WTC11 (cell line): ENCODE results near the gene ARMC10. TPM values are rescaled to one million over a fixed set of nuclear protein-coding genes. Genes with fewer than 3 reads are reported as not detected.
"Not testable (repeated sequence)": the region's sequence is repeated elsewhere in the genome, so short reads cannot be mapped to it uniquely, and the experiment has no call there.

Experiments
- ATAC-seq: fragments of 200-7000 bp; cut with Tn5 transposase; 2 replicates; pipeline ENCODE4 v1.10.0; 2021; ENCODE audit warnings: mild to moderate bottlenecking, moderate library complexity
- CTCF ChIA-PET: fragments of 300-600 bp; sonication (Branson Sonifier 250); formaldehyde crosslinking; loops from one replicate; lab custom pipeline; 2021; ENCODE audit warnings: antibody characterized with exemption; lab: Charles Lee
- POLR2A ChIA-PET: fragments of 350-600 bp; sonication (Branson Sonifier 250); formaldehyde crosslinking; loops from one replicate; lab custom pipeline; 2021; ENCODE audit warnings: antibody characterized with exemption; lab: Charles Lee
- DNase-seq: peaks from one replicate; pipeline ENCODE4 v3.0.0; 2021; ENCODE audit warnings: low spot score
- H3K27ac Mint-ChIP-seq: 2 replicates; pipeline ENCODE4 v1.8.0; 2021; ENCODE audit warnings: mixed read lengths
- H3K27me3 Mint-ChIP-seq: 2 replicates; pipeline ENCODE4 v1.8.0; 2021; ENCODE audit warnings: low read depth, mild to moderate bottlenecking, moderate library complexity, mixed read lengths
- H3K36me3 Mint-ChIP-seq: 2 replicates; pipeline ENCODE4 v1.8.0; 2021; ENCODE audit warnings: mixed read lengths
- H3K4me1 Mint-ChIP-seq: 2 replicates; pipeline ENCODE4 v1.8.0; 2022; ENCODE audit warnings: mixed read lengths
- H3K4me3 Mint-ChIP-seq: 2 replicates; pipeline ENCODE4 v1.8.0; 2021; ENCODE audit warnings: mild to moderate bottlenecking, moderate library complexity, mixed read lengths
- H3K9me3 Mint-ChIP-seq: 2 replicates; pipeline ENCODE4 v1.8.0; 2021; ENCODE audit warnings: mixed read lengths
- CREB1 ChIP-seq: sonication (generic); formaldehyde crosslinking; IDR thresholded peaks from 2 replicates; pipeline ENCODE4 v1.8.0; 2023; ENCODE audit warnings: mild to moderate bottlenecking, missing genetic modification reagents
- ETV6 ChIP-seq: sonication (generic); formaldehyde crosslinking; IDR thresholded peaks from 2 replicates; pipeline ENCODE4 v1.8.1; 2022; ENCODE audit warnings: mild to moderate bottlenecking, missing genetic modification reagents
- FOXK1 ChIP-seq: sonication (generic); formaldehyde crosslinking; IDR thresholded peaks from 2 replicates; pipeline ENCODE4 v1.8.0; 2022; ENCODE audit warnings: mild to moderate bottlenecking, moderate library complexity, missing genetic modification reagents
- FOXP1 ChIP-seq: sonication (generic); formaldehyde crosslinking; IDR thresholded peaks from 2 replicates; pipeline ENCODE4 v1.8.0; 2022; ENCODE audit warnings: missing genetic modification reagents, mild to moderate bottlenecking, moderate library complexity, borderline replicate concordance
- GTF2I ChIP-seq: fragments of 250-450 bp; sonication (Bioruptor Pico); conservative IDR thresholded peaks from 2 replicates; pipeline ENCODE4 v1.4.0; 2021; ENCODE audit warnings: mild to moderate bottlenecking
- JAZF1 ChIP-seq: fragments of 250-450 bp; sonication (Bioruptor Pico); IDR thresholded peaks from 2 replicates; pipeline ENCODE4 v1.9.0; 2021; ENCODE audit warnings: moderate library complexity, mild to moderate bottlenecking, inconsistent platforms
- JUN ChIP-seq: sonication (generic); formaldehyde crosslinking; IDR thresholded peaks from 2 replicates; pipeline ENCODE4 v1.8.0; 2023; ENCODE audit warnings: mild to moderate bottlenecking, missing genetic modification reagents
- MYBL2 ChIP-seq: sonication (generic); formaldehyde crosslinking; IDR thresholded peaks from 2 replicates; pipeline ENCODE4 v1.8.1; 2023; ENCODE audit warnings: mild to moderate bottlenecking, moderate library complexity, missing genetic modification reagents
- NR3C1 ChIP-seq: sonication (generic); formaldehyde crosslinking; conservative IDR thresholded peaks from 2 replicates; pipeline ENCODE4 v1.8.1; 2023; ENCODE audit warnings: low read depth, mild to moderate bottlenecking, missing genetic modification reagents
- SOX15 ChIP-seq: fragments of 250-450 bp; sonication (Bioruptor Pico); IDR thresholded peaks from 2 replicates; pipeline ENCODE4 v1.9.0; 2021; ENCODE audit warnings: mild to moderate bottlenecking
- ZNF121 ChIP-seq: sonication (generic); formaldehyde crosslinking; IDR thresholded peaks from 2 replicates; pipeline ENCODE4 v1.8.0; 2023; ENCODE audit warnings: missing genetic modification reagents
- ZNF263 ChIP-seq: sonication (generic); formaldehyde crosslinking; IDR thresholded peaks from 2 replicates; pipeline ENCODE4 v1.8.1; 2022; ENCODE audit warnings: low read depth, mild to moderate bottlenecking, moderate library complexity, missing genetic modification reagents
- total RNA-seq: library from RNA; stranded (reverse); gene quantifications from 3 replicates; pipeline ENCODE4 v1.2.3, GENCODE V29; 2021
- TF ChIP-seq, protein P1 (sequence below): sonication (generic); formaldehyde crosslinking; IDR thresholded peaks from 2 replicates; pipeline ENCODE4 v1.8.0; 2023; ENCODE audit warnings: mild to moderate bottlenecking, missing genetic modification reagents
- TF ChIP-seq, protein P2 (sequence below): sonication (generic); formaldehyde crosslinking; IDR thresholded peaks from 2 replicates; pipeline ENCODE4 v1.8.1; 2022; ENCODE audit warnings: mild to moderate bottlenecking, moderate library complexity, missing genetic modification reagents
- TF ChIP-seq, protein P3 (sequence below): fragments of 250-450 bp; sonication (Bioruptor Pico); IDR thresholded peaks from 2 replicates; pipeline ENCODE4 v2.1.2; 2022; ENCODE audit warnings: mild to moderate bottlenecking, moderate library complexity
- TF ChIP-seq, protein P4 (sequence below): fragments of 250-450 bp; sonication (Bioruptor Pico); IDR thresholded peaks from 2 replicates; pipeline ENCODE4 v1.8.0; 2021; ENCODE audit warnings: mild to moderate bottlenecking
- TF ChIP-seq, protein P5 (sequence below): sonication (generic); formaldehyde crosslinking; IDR thresholded peaks from 2 replicates; pipeline ENCODE4 v1.8.0; 2023; ENCODE audit warnings: missing genetic modification reagents, mild to moderate bottlenecking, borderline replicate concordance
- TF ChIP-seq, protein P6 (sequence below): sonication (generic); formaldehyde crosslinking; IDR thresholded peaks from 2 replicates; pipeline ENCODE4 v1.8.0; 2022; ENCODE audit warnings: mild to moderate bottlenecking, missing genetic modification reagents

Gene ARMC10
- total RNA-seq, 1 experiment from 2014 or later, result 35.4 TPM

DNA sequence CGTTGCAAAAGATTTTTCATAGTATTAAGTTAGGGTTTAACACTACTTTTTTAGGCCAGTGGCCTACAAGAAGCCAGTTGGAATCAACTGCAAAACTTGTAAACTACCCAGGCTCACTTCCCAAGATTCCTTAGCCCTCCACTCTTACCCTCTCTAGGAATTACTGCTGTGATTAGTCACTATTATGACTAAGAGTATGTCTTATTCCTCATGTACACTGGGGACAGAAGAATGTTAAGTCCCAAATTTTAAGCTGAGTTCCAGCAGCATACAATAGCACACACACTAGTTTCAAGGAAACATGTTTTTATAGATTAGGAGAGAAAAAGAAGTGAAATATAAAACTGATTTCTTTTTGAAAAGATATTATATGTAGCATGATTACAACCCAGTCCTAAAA, 43.2 kb upstream of the ARMC10 start:
- Mint-ChIP-seq H3K4me1 (no peaks in the 10 kb centered on the region), H3K27me3 (no peaks in the 10 kb centered on the region), H3K36me3 (peaks cover 7% of the 10 kb centered on the region), H3K9me3 (peaks cover 13% of the 10 kb centered on the region), H3K4me3 (no peak overlapping the region), H3K27ac (no peak overlapping the region)
- POLR2A ChIA-PET, result interaction anchor here (0.6 kb wide), 1 partner anchor 37 kb away, joined by 4 read pairs; no protein-coding TSS in a partner anchor
- ATAC-seq (no peak), DNase-seq (no peak)
- CTCF ChIA-PET, result no interaction called here
- TF ChIP-seq JAZF1 (CRISPR knock-in tag) (no peak), ETV6 (CRISPR knock-in tag) (no peak), ZNF263 (CRISPR knock-in tag) (no peak), NR3C1 (CRISPR knock-in tag) (no peak), FOXK1 (CRISPR knock-in tag) (no peak), MYBL2 (CRISPR knock-in tag) (no peak), SOX15 (CRISPR knock-in tag) (no peak), JUN (CRISPR knock-in tag) (no peak)
- TF ChIP-seq, protein P1, sequence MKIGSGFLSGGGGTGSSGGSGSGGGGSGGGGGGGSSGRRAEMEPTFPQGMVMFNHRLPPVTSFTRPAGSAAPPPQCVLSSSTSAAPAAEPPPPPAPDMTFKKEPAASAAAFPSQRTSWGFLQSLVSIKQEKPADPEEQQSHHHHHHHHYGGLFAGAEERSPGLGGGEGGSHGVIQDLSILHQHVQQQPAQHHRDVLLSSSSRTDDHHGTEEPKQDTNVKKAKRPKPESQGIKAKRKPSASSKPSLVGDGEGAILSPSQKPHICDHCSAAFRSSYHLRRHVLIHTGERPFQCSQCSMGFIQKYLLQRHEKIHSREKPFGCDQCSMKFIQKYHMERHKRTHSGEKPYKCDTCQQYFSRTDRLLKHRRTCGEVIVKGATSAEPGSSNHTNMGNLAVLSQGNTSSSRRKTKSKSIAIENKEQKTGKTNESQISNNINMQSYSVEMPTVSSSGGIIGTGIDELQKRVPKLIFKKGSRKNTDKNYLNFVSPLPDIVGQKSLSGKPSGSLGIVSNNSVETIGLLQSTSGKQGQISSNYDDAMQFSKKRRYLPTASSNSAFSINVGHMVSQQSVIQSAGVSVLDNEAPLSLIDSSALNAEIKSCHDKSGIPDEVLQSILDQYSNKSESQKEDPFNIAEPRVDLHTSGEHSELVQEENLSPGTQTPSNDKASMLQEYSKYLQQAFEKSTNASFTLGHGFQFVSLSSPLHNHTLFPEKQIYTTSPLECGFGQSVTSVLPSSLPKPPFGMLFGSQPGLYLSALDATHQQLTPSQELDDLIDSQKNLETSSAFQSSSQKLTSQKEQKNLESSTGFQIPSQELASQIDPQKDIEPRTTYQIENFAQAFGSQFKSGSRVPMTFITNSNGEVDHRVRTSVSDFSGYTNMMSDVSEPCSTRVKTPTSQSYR (CRISPR knock-in tag), result no peak
- TF ChIP-seq, protein P2, sequence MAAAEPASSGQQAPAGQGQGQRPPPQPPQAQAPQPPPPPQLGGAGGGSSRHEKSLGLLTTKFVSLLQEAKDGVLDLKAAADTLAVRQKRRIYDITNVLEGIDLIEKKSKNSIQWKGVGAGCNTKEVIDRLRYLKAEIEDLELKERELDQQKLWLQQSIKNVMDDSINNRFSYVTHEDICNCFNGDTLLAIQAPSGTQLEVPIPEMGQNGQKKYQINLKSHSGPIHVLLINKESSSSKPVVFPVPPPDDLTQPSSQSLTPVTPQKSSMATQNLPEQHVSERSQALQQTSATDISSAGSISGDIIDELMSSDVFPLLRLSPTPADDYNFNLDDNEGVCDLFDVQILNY (CRISPR knock-in tag), result no peak
- TF ChIP-seq, protein P3, sequence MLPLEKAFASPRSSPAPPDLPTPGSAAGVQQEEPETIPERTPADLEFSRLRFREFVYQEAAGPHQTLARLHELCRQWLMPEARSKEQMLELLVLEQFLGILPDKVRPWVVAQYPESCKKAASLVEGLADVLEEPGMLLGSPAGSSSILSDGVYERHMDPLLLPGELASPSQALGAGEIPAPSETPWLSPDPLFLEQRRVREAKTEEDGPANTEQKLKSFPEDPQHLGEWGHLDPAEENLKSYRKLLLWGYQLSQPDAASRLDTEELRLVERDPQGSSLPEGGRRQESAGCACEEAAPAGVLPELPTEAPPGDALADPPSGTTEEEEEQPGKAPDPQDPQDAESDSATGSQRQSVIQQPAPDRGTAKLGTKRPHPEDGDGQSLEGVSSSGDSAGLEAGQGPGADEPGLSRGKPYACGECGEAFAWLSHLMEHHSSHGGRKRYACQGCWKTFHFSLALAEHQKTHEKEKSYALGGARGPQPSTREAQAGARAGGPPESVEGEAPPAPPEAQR (CRISPR knock-in tag), result no peak

DNA sequence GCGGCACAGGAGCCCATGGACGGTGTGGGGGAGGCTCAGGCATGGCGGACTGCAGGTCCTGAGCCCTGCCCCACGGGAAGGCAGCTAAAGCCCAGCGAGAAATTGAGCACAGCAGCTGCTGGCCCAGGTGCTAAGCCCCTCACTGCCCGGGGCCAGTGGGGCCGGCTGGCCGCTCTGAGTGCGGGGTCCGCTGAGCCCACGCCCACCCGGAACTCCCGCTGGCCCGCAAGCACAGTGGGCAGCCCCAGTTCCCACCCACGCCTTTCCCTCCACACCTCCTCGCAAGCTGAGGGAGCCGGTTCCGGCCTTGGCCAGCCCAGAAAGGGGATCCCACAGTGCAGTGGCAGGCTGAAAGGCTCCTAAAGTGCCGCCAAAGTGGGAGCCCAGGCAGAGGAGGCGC, 40.6 kb upstream of the ARMC10 start:
- H3K4me1 Mint-ChIP-seq, POLR2A ChIA-PET, ATAC-seq, H3K27ac Mint-ChIP-seq, DNase-seq, H3K4me3 Mint-ChIP-seq, CTCF ChIA-PET, H3K36me3 Mint-ChIP-seq, H3K27me3 Mint-ChIP-seq: not testable (repeated sequence)
- peaks cover 19% of the 10 kb centered on the region for H3K9me3 Mint-ChIP-seq

DNA sequence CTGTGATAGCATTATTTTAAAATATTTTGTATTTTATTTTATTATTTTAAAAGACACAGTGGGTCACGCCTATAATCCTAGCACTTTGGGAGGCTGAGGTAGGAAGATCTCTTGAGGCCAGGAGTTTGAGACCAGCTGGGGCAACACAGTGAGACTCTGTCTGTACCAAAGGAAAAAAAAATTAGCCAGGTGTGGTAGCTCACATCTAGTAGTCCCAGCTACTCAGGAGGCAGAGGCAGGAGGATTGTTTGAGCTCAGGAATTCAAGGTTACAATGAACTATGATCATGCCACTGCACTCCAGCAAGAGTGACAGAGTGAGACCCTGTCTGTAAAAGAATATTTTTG, 37.5 kb upstream of the ARMC10 start:
- ATAC-seq, result no peak
- DNase-seq, result no peak
- H3K4me3 Mint-ChIP-seq, result no peak overlapping the region
- H3K9me3 Mint-ChIP-seq, result peaks cover 46% of the 10 kb centered on the region
- CTCF ChIA-PET, result interaction anchor here (1.7 kb wide), 1 partner anchor 25 kb away, joined by 14 read pairs; no protein-coding TSS in a partner anchor
- POLR2A ChIA-PET, result no interaction called here
- H3K27ac Mint-ChIP-seq, result no peak overlapping the region
- H3K4me1 Mint-ChIP-seq, result peaks cover 5% of the 10 kb centered on the region
- peaks cover 28% of the 10 kb centered on the region for H3K36me3 Mint-ChIP-seq
- peaks cover 1% of the 10 kb centered on the region for H3K27me3 Mint-ChIP-seq
- TF ChIP-seq, protein P4, sequence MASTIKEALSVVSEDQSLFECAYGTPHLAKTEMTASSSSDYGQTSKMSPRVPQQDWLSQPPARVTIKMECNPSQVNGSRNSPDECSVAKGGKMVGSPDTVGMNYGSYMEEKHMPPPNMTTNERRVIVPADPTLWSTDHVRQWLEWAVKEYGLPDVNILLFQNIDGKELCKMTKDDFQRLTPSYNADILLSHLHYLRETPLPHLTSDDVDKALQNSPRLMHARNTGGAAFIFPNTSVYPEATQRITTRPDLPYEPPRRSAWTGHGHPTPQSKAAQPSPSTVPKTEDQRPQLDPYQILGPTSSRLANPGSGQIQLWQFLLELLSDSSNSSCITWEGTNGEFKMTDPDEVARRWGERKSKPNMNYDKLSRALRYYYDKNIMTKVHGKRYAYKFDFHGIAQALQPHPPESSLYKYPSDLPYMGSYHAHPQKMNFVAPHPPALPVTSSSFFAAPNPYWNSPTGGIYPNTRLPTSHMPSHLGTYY (CRISPR knock-in tag), result no peak
- TF ChIP-seq, protein P2 (CRISPR knock-in tag), result no peak
- TF ChIP-seq GTF2I (no peak), MYBL2 (CRISPR knock-in tag) (no peak), ZNF121 (no peak), CREB1 (CRISPR knock-in tag) (no peak), FOXP1 (CRISPR knock-in tag) (no peak)
- TF ChIP-seq, protein P5, sequence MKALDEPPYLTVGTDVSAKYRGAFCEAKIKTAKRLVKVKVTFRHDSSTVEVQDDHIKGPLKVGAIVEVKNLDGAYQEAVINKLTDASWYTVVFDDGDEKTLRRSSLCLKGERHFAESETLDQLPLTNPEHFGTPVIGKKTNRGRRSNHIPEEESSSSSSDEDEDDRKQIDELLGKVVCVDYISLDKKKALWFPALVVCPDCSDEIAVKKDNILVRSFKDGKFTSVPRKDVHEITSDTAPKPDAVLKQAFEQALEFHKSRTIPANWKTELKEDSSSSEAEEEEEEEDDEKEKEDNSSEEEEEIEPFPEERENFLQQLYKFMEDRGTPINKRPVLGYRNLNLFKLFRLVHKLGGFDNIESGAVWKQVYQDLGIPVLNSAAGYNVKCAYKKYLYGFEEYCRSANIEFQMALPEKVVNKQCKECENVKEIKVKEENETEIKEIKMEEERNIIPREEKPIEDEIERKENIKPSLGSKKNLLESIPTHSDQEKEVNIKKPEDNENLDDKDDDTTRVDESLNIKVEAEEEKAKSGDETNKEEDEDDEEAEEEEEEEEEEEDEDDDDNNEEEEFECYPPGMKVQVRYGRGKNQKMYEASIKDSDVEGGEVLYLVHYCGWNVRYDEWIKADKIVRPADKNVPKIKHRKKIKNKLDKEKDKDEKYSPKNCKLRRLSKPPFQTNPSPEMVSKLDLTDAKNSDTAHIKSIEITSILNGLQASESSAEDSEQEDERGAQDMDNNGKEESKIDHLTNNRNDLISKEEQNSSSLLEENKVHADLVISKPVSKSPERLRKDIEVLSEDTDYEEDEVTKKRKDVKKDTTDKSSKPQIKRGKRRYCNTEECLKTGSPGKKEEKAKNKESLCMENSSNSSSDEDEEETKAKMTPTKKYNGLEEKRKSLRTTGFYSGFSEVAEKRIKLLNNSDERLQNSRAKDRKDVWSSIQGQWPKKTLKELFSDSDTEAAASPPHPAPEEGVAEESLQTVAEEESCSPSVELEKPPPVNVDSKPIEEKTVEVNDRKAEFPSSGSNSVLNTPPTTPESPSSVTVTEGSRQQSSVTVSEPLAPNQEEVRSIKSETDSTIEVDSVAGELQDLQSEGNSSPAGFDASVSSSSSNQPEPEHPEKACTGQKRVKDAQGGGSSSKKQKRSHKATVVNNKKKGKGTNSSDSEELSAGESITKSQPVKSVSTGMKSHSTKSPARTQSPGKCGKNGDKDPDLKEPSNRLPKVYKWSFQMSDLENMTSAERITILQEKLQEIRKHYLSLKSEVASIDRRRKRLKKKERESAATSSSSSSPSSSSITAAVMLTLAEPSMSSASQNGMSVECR (CRISPR knock-in tag), result no peak
- TF ChIP-seq, protein P6, sequence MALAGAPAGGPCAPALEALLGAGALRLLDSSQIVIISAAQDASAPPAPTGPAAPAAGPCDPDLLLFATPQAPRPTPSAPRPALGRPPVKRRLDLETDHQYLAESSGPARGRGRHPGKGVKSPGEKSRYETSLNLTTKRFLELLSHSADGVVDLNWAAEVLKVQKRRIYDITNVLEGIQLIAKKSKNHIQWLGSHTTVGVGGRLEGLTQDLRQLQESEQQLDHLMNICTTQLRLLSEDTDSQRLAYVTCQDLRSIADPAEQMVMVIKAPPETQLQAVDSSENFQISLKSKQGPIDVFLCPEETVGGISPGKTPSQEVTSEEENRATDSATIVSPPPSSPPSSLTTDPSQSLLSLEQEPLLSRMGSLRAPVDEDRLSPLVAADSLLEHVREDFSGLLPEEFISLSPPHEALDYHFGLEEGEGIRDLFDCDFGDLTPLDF (CRISPR knock-in tag), result no peak
